A673 (cell line): ENCODE data around the gene ARMC6. TPM values are rescaled to one million over a fixed set of nuclear protein-coding genes. Genes with fewer than 3 reads are reported as not detected.

Experiments used
- BruUV-seq: library from RNA; stranded (reverse); fragments of 400-500 nt; replicated peaks from 2 replicates; lab custom pipeline; 2021; lab: Mats Ljungman, UMichigan
- CTCF ChIA-PET: fragments of 300-600 bp; sonication (Branson Sonifier 250); formaldehyde crosslinking; loops from one replicate; lab custom pipeline; 2022; ENCODE audit warnings: antibody characterized with exemption; lab: Charles Lee
- POLR2A ChIA-PET: fragments of 300-600 bp; sonication (Branson Sonifier 250); formaldehyde crosslinking; loops from one replicate; lab custom pipeline; 2022; ENCODE audit warnings: antibody characterized with exemption; ENCODE audit not compliant: low non-redundant PET; lab: Charles Lee
- DNase-seq: peaks from one replicate; pipeline ENCODE4 v3.0.0-alpha.2; 2015; ENCODE audit warnings: low spot score
- H3K27ac ChIP-seq: fragments of 200-600 bp; sonication (generic); 2 replicates; pipeline ENCODE4 v1.5.1; 2016; ENCODE audit warnings: mixed run types, low read depth, mild to moderate bottlenecking, mixed read lengths, antibody characterized with exemption, low read length; ENCODE audit not compliant: poor library complexity, severe bottlenecking
- H3K27me3 ChIP-seq: fragments of 200-600 bp; sonication (generic); replicated peaks from 2 replicates; pipeline ENCODE4 v1.6.1; 2017; ENCODE audit warnings: mixed run types, low read depth, mild to moderate bottlenecking, mixed read lengths, antibody characterized with exemption, low read length; ENCODE audit not compliant: insufficient read depth, poor library complexity
- H3K36me3 ChIP-seq: fragments of 200-600 bp; sonication (generic); 2 replicates; pipeline ENCODE4 v1.6.1; 2016; ENCODE audit warnings: mixed run types, mild to moderate bottlenecking, mixed read lengths, antibody characterized with exemption, low read length; ENCODE audit not compliant: insufficient read depth, poor library complexity, severe bottlenecking
- H3K4me1 ChIP-seq: fragments of 200-600 bp; sonication (generic); 2 replicates; pipeline ENCODE4 v1.6.1; 2017; ENCODE audit warnings: mixed run types, mild to moderate bottlenecking, mixed read lengths, antibody characterized with exemption, low read length; ENCODE audit not compliant: insufficient read depth, poor library complexity, severe bottlenecking
- H3K4me3 ChIP-seq: fragments of 200-600 bp; sonication (generic); 2 replicates; pipeline ENCODE4 v1.5.1; 2016; ENCODE audit warnings: low read depth, mixed run types, mild to moderate bottlenecking, mixed read lengths, low read length; ENCODE audit not compliant: poor library complexity, severe bottlenecking
- H3K9me3 ChIP-seq: fragments of 200-600 bp; sonication (generic); 2 replicates; pipeline ENCODE4 v1.6.1; 2016; ENCODE audit warnings: mixed run types, low read depth, mild to moderate bottlenecking, mixed read lengths, antibody characterized with exemption, low read length; ENCODE audit not compliant: poor library complexity, severe bottlenecking
- EZH2 ChIP-seq: fragments of 200-600 bp; sonication (generic); IDR thresholded peaks from 2 replicates; pipeline ENCODE4 v1.6.1; 2017; ENCODE audit warnings: borderline replicate concordance, low read depth, mild to moderate bottlenecking, mixed read lengths, antibody characterized with exemption, low read length; ENCODE audit not compliant: poor library complexity, severe bottlenecking
- intact Hi-C: fragments of 100-400 bp; cut with micrococcal nuclease; formaldehyde crosslinking; loops from one replicate; pipeline ENCODE4 v1.10.0; 2022; ENCODE audit not compliant: unreplicated experiment
- total RNA-seq: library from RNA; stranded (reverse); gene quantifications from 2 replicates; pipeline ENCODE4 v1.2.3, GENCODE V29; 2021
- TF ChIP-seq, protein P1 (sequence below): fragments of 300-800, 200-600 bp; sonication (generic); conservative IDR thresholded peaks from 2 replicates; pipeline ENCODE4 v1.5.1; 2017; ENCODE audit warnings: low read depth, mild to moderate bottlenecking, antibody characterized with exemption, low read length, moderate library complexity, mixed read lengths

The ARMC6 gene
- total RNA-seq, 1 experiment from 2014 or later: 62.7 TPM

- Histone ChIP-seq H3K36me3 (peaks cover 29% of the 10 kb centered on the region), H3K4me3 (no peak overlapping the region), H3K4me1 (no peaks in the 10 kb centered on the region), H3K27me3 (no peaks in the 10 kb centered on the region), H3K9me3 (no peaks in the 10 kb centered on the region), H3K27ac (no peak overlapping the region)
- no peak for DNase-seq
- CTCF ChIA-PET: no interaction called here
- TF ChIP-seq, protein P1, sequence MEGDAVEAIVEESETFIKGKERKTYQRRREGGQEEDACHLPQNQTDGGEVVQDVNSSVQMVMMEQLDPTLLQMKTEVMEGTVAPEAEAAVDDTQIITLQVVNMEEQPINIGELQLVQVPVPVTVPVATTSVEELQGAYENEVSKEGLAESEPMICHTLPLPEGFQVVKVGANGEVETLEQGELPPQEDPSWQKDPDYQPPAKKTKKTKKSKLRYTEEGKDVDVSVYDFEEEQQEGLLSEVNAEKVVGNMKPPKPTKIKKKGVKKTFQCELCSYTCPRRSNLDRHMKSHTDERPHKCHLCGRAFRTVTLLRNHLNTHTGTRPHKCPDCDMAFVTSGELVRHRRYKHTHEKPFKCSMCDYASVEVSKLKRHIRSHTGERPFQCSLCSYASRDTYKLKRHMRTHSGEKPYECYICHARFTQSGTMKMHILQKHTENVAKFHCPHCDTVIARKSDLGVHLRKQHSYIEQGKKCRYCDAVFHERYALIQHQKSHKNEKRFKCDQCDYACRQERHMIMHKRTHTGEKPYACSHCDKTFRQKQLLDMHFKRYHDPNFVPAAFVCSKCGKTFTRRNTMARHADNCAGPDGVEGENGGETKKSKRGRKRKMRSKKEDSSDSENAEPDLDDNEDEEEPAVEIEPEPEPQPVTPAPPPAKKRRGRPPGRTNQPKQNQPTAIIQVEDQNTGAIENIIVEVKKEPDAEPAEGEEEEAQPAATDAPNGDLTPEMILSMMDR: no peak
- TF ChIP-seq EZH2: no peak
- intact Hi-C loops: no loop called here
- BruUV-seq: no TSS peak
- POLR2A ChIA-PET: no interaction called here
Observed at GRCh38 chr19:19040417-19040816, 7.0 kb downstream of the ARMC6 start.

- peaks cover 25% of the 10 kb centered on the region for H3K36me3 ChIP-seq
- CTCF ChIA-PET: no interaction called here
- TF ChIP-seq, protein P1: no peak
- no peak for TF ChIP-seq EZH2
- no peaks in the 10 kb centered on the region for H3K9me3 ChIP-seq
- H3K4me3 ChIP-seq: no peak overlapping the region
- no TSS peak for BruUV-seq
- intact Hi-C loops: no loop called here
- H3K4me1 ChIP-seq: no peaks in the 10 kb centered on the region
- no peaks in the 10 kb centered on the region for H3K27me3 ChIP-seq
- DNase-seq: no peak
- no peak overlapping the region for H3K27ac ChIP-seq
- POLR2A ChIA-PET: no interaction called here
Observed at GRCh38 chr19:19042732-19043280, 9.4 kb downstream of the ARMC6 start.

DNA sequence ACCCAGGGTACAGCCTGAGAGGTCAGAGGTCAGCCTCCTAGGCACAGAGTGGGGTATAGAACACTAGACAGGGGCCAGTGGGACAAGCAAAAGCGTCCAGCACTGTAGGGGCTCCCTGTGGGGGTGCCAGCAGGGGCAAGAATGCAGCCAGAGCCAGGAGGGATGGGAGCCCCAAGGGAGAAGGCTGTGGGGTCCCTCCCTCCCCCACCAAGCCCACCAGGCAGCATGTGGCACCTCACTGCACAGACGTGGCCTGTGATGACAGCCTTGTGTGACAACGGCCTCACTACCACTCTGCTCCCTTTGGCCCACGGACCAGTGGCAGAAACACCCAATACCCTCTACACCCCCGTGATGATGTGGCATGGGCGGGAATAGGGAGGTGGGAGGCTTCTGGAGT is 10.1 kb downstream of the ARMC6 start:
- Histone ChIP-seq H3K27me3 (no peaks in the 10 kb centered on the region), H3K4me3 (no peak overlapping the region), H3K27ac (no peak overlapping the region), H3K36me3 (peaks cover 25% of the 10 kb centered on the region), H3K4me1 (no peaks in the 10 kb centered on the region), H3K9me3 (no peaks in the 10 kb centered on the region)
- intact Hi-C loops: no loop called here
- BruUV-seq: no TSS peak
- CTCF ChIA-PET: no interaction called here
- no peak for DNase-seq
- POLR2A ChIA-PET: no interaction called here
- TF ChIP-seq, protein P1: no peak
- TF ChIP-seq EZH2: no peak
